SJSA1 (cell line): ENCODE data around the gene C7. TPM values are rescaled to one million over a fixed set of nuclear protein-coding genes. Genes with fewer than 3 reads are reported as not detected.

Source experiments
- DNase-seq, 2 experiments: peaks; one replicate each; pipeline ENCODE4 v3.0.0-alpha.2; 2015 to 2020; ENCODE audit warnings: low spot score in 2 of 2, low read depth in 1 of 2
- H3K27ac ChIP-seq: fragments of 250-450 bp; sonication (Bioruptor Pico); 2 replicates; pipeline ENCODE4 v1.5.1; 2020; ENCODE audit warnings: mild to moderate bottlenecking, moderate library complexity
- H3K27me3 ChIP-seq: fragments of 250-450 bp; sonication (Bioruptor Pico); replicated peaks from 2 replicates; pipeline ENCODE4 v1.5.1; 2020; ENCODE audit warnings: mild to moderate bottlenecking, moderate library complexity
- H3K36me3 ChIP-seq: fragments of 250-450 bp; sonication (Bioruptor Pico); 2 replicates; pipeline ENCODE4 v1.5.1; 2020; ENCODE audit warnings: mild to moderate bottlenecking
- H3K4me1 ChIP-seq: fragments of 250-450 bp; sonication (Bioruptor Pico); replicated peaks from 2 replicates; pipeline ENCODE4 v1.6.1; 2021; ENCODE audit warnings: mild to moderate bottlenecking
- H3K4me3 ChIP-seq: fragments of 250-450 bp; sonication (Bioruptor Pico); 2 replicates; pipeline ENCODE4 v1.5.1; 2020; ENCODE audit warnings: mild to moderate bottlenecking
- H3K9me3 ChIP-seq: fragments of 250-450 bp; sonication (Bioruptor Pico); replicated peaks from 2 replicates; pipeline ENCODE4 v1.5.1; 2020; ENCODE audit warnings: mild to moderate bottlenecking
- total RNA-seq: library from RNA; depleted of rRNA; stranded (reverse); fragments of >200 nt; shearing (Covaris generic); gene quantifications from 2 replicates; pipeline ENCODE4 v1.2.3, GENCODE V29; 2014

C7 gene
- total RNA-seq, 1 experiment from 2014 or later: not detected

DNA sequence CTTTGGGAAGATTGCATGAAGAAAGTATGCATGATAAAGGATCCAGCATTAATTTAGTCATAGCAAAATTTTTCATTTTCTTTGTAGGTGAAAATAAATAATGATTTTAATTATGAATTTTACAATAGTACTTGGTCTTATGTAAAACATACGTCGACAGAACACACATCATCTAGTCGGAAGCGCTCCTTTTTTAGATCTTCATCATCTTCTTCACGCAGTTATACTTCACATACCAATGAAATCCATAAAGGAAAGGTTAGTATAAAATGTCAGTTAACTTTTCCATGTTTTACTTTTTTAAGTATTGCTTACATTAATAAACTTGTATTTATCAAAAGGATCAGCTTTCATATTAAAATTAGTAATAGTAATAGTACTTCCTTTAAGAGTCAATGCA is 35.8 kb downstream of the C7 start:
- no peaks in the 10 kb centered on the region for H3K4me1 ChIP-seq
- no peak overlapping the region for H3K27ac ChIP-seq
- no peaks in the 10 kb centered on the region; the same call in 1 of the 2 replicates for H3K27me3 ChIP-seq
- no peaks in the 10 kb centered on the region for H3K9me3 ChIP-seq
- DNase-seq: no peak
- H3K4me3 ChIP-seq: no peak overlapping the region
- H3K36me3 ChIP-seq: no peaks in the 10 kb centered on the region

DNA sequence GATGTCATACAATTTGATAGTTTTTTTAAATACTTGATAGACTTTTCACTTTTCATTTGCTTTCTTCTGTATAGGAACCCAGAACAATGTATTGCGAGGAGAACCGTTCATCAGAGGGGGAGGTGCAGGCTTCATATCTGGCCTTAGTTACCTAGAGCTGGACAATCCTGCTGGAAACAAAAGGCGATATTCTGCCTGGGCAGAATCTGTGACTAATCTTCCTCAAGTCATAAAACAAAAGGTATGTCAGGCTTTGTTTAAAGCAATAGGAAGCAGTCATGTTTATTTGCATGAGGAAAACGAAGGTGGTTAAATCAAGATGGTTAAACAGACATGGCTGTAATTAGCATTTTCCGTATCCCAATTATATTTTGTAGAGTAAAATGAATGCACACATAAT is 46.0 kb downstream of the C7 start:
- Histone ChIP-seq H3K27ac (no peak overlapping the region), H3K36me3 (no peaks in the 10 kb centered on the region), H3K4me3 (no peak overlapping the region), H3K4me1 (peaks cover 8% of the 10 kb centered on the region; the same call in 1 of the 2 replicates), H3K9me3 (peaks cover 9% of the 10 kb centered on the region; the same call in 1 of the 2 replicates), H3K27me3 (0 out of 2 replicates have a peak, but pooled peaks cover 2% of the 10 kb centered on the region)
- no peak for DNase-seq

- no peak for DNase-seq
- no peaks in the 10 kb centered on the region for H3K36me3 ChIP-seq
- no peak overlapping the region for H3K27ac ChIP-seq
- peaks cover 8% of the 10 kb centered on the region; the same call in 1 of the 2 replicates for H3K4me1 ChIP-seq
- H3K9me3 ChIP-seq: peaks cover 9% of the 10 kb centered on the region; the same call in 1 of the 2 replicates
- H3K27me3 ChIP-seq: 0 out of 2 replicates have a peak, but pooled peaks cover under 1% of the 10 kb centered on the region
- H3K4me3 ChIP-seq: no peak overlapping the region
Measured at GRCh38 chr5:40957048-40957447, 47.8 kb downstream of the C7 start.

- H3K27ac ChIP-seq: no peak overlapping the region
- H3K4me3 ChIP-seq: no peak overlapping the region
- no peak for DNase-seq
- peaks cover 7% of the 10 kb centered on the region; the same call in 1 of the 2 replicates for H3K9me3 ChIP-seq
- peaks cover 8% of the 10 kb centered on the region; the same call in 1 of the 2 replicates for H3K4me1 ChIP-seq
- no peaks in the 10 kb centered on the region for H3K27me3 ChIP-seq
- H3K36me3 ChIP-seq: no peaks in the 10 kb centered on the region
Measured at GRCh38 chr5:40958811-40959210, 49.5 kb downstream of the C7 start.

GRCh38 chr5:40960037-40960436 is 50.7 kb downstream of the C7 start:
- no peak for DNase-seq
- Histone ChIP-seq H3K4me1 (peaks cover 8% of the 10 kb centered on the region; the same call in 1 of the 2 replicates), H3K9me3 (peaks cover 7% of the 10 kb centered on the region; the same call in 1 of the 2 replicates), H3K27ac (no peak overlapping the region), H3K36me3 (no peaks in the 10 kb centered on the region), H3K27me3 (no peaks in the 10 kb centered on the region), H3K4me3 (no peak overlapping the region)

DNA sequence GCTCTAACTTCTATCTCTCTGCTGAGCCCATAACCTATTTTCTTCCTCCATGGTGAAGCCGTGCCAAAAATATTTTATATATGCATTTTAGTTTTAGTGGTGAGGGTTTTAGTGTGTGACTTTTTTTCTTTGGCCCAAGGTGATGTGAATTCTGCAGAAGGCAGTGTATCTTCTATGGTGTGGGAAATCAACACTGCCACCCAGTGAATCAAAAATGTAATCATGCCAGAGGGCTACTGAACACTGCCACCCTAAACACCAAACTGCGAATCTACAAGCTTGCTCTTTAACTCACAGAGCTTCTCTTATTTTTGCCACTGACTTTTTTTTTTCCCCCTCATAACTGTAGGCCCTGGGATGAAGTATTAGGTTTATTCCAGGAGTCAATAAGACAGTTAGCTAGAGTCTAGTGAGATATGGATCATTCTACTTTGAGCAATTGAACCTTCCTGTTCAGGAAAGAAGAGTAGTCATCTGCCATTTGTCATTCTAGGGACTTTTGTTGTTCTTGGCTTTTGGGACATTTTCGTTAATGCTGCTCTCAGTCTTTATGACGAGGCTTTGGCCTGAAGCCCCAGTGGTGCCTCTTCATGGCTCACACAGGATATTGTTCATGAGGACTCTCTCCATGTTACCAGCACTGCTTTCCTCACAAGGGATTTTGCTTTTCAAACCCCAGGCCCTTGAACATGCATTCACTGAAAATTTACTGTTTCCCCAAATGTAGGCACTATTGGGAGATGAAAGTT is 53.1 kb downstream of the C7 start:
- Histone ChIP-seq H3K27me3 (no peaks in the 10 kb centered on the region), H3K9me3 (peaks cover 7% of the 10 kb centered on the region; the same call in 1 of the 2 replicates), H3K4me3 (no peak overlapping the region), H3K4me1 (peaks cover 8% of the 10 kb centered on the region; the same call in 1 of the 2 replicates), H3K36me3 (no peaks in the 10 kb centered on the region), H3K27ac (no peak overlapping the region)
- DNase-seq: no peak

GRCh38 chr5:40972434-40972833 is 63.1 kb downstream of the C7 start:
- no peak overlapping the region for H3K27ac ChIP-seq
- no peaks in the 10 kb centered on the region for H3K27me3 ChIP-seq
- no peaks in the 10 kb centered on the region for H3K4me1 ChIP-seq
- H3K36me3 ChIP-seq: no peaks in the 10 kb centered on the region
- no peak overlapping the region for H3K4me3 ChIP-seq
- no peaks in the 10 kb centered on the region for H3K9me3 ChIP-seq
- no peak for DNase-seq

GRCh38 chr5:40973364-40974004 is 64.2 kb downstream of the C7 start:
- H3K36me3 ChIP-seq: no peaks in the 10 kb centered on the region
- H3K27ac ChIP-seq: no peak overlapping the region
- no peaks in the 10 kb centered on the region for H3K4me1 ChIP-seq
- no peaks in the 10 kb centered on the region for H3K9me3 ChIP-seq
- no peak overlapping the region for H3K4me3 ChIP-seq
- H3K27me3 ChIP-seq: no peaks in the 10 kb centered on the region
- no peak for DNase-seq

- H3K4me3 ChIP-seq: no peak overlapping the region
- H3K27me3 ChIP-seq: no peaks in the 10 kb centered on the region
- no peaks in the 10 kb centered on the region for H3K9me3 ChIP-seq
- DNase-seq: no peak
- H3K36me3 ChIP-seq: no peaks in the 10 kb centered on the region
- no peaks in the 10 kb centered on the region for H3K4me1 ChIP-seq
- no peak overlapping the region for H3K27ac ChIP-seq
Measured at GRCh38 chr5:40976041-40976440, 66.7 kb downstream of the C7 start.

DNA sequence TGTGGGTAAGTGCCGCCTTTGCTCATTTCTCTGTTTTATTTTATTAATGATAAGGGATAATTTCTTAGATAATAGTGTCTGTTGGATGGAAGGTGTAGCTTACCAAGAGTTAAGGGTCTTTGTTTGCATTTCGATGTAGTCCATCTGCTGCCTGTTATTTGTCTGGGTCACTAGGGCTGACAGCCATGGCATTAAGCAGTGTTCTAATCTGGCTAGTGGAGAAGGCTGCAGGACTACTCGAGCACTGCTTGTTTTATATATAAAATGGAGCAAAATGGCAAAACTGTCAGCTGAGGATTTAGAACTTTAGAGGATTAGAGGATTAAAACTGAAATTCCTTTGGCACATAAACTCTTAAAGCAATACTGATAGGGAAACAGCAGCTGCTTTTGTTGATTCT is 67.5 kb downstream of the C7 start:
- no peak overlapping the region for H3K27ac ChIP-seq
- H3K4me1 ChIP-seq: no peaks in the 10 kb centered on the region
- no peaks in the 10 kb centered on the region for H3K36me3 ChIP-seq
- no peaks in the 10 kb centered on the region for H3K27me3 ChIP-seq
- no peak overlapping the region for H3K4me3 ChIP-seq
- no peak for DNase-seq
- H3K9me3 ChIP-seq: no peaks in the 10 kb centered on the region

- Histone ChIP-seq H3K27me3 (no peaks in the 10 kb centered on the region), H3K27ac (no peak overlapping the region), H3K36me3 (no peaks in the 10 kb centered on the region), H3K9me3 (no peaks in the 10 kb centered on the region; the same call in none of the 2 replicates), H3K4me3 (no peak overlapping the region), H3K4me1 (peaks cover 32% of the 10 kb centered on the region)
- DNase-seq: no peak
Measured at GRCh38 chr5:40981420-40981819, 72.1 kb downstream of the C7 start.

GRCh38 chr5:40983781-40984180 is 74.5 kb downstream of the C7 start:
- peaks cover 46% of the 10 kb centered on the region for H3K4me1 ChIP-seq
- no peaks in the 10 kb centered on the region for H3K36me3 ChIP-seq
- H3K27ac ChIP-seq: peak overlapping the region; percentile 95
- no peak for DNase-seq
- no peaks in the 10 kb centered on the region for H3K27me3 ChIP-seq
- H3K4me3 ChIP-seq: no peak overlapping the region
- H3K9me3 ChIP-seq: peaks cover 7% of the 10 kb centered on the region

- H3K27ac ChIP-seq: peak overlapping the region; percentile 95
- DNase-seq: peak; percentile 48 to 85
- no peak overlapping the region for H3K4me3 ChIP-seq
- peaks cover 7% of the 10 kb centered on the region for H3K9me3 ChIP-seq
- H3K27me3 ChIP-seq: no peaks in the 10 kb centered on the region
- H3K4me1 ChIP-seq: peaks cover 57% of the 10 kb centered on the region
- no peaks in the 10 kb centered on the region for H3K36me3 ChIP-seq
Measured at GRCh38 chr5:40984884-40985283, 75.6 kb downstream of the C7 start.

DNA sequence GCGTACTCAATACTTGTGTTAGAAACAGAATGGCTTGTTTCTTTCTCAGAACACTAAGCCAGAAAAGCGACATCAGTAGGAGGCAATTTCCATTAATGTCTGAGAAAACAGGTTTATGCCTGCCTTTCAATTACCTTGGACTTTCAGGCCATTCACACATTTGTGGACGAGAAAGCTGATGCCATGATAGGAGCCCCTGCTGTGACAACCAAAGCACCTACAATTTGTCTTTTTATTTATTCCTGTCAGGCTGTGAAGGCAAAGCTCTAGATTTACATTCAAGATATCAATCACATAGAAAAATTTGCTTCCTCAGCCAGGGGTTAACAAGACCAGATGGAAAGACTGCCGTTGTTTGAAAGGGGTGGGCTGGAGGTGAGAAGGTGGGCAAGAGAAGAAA is 76.2 kb downstream of the C7 start:
- peak overlapping the region; percentile 95 for H3K27ac ChIP-seq
- H3K4me3 ChIP-seq: no peak overlapping the region
- H3K4me1 ChIP-seq: peaks cover 63% of the 10 kb centered on the region
- H3K9me3 ChIP-seq: peaks cover 7% of the 10 kb centered on the region
- no peaks in the 10 kb centered on the region for H3K36me3 ChIP-seq
- no peak for DNase-seq
- no peaks in the 10 kb centered on the region for H3K27me3 ChIP-seq
